Naive thymus-derived CD4-positive, alpha-beta T cell (primary cell): ENCODE measurements around the gene GALNT12. TPM values are rescaled to one million over a fixed set of nuclear protein-coding genes. Genes with fewer than 3 reads are reported as not detected.

Experiments used
- ATAC-seq: fragments of 150-1000 bp; cut with Tn5 transposase; 2 replicates; pipeline ENCODE4 v1.10.0; 2021; ENCODE audit warnings: mild to moderate bottlenecking, moderate library complexity
- CTCF ChIA-PET: fragments of 350-600 bp; sonication (Branson Sonifier 250); formaldehyde crosslinking; loops from one replicate; lab custom pipeline; 2021; ENCODE audit warnings: antibody characterized with exemption; lab: Charles Lee
- POLR2A ChIA-PET: fragments of 350-600 bp; sonication (Branson Sonifier 250); formaldehyde crosslinking; loops from one replicate; lab custom pipeline; 2021; ENCODE audit warnings: antibody characterized with exemption, inconsistent platforms; lab: Charles Lee
- DNase-seq, 9 donors: peaks; one replicate each; pipeline versions ENCODE4 v3.0.0 to v3.0.0-alpha.2; 2020 to 2022; ENCODE audit warnings: mixed read lengths in 1 of 9
- H3K27ac ChIP-seq: one replicate; pipeline ENCODE4 v1.7.0; 2013; ENCODE audit warnings: mild to moderate bottlenecking, low read depth, low read length, moderate library complexity
- H3K27me3 ChIP-seq, 2 donors: one replicate each; pipeline ENCODE4 v1.7.0; 2013; ENCODE audit warnings: low read length in 2 of 2, mild to moderate bottlenecking in 2 of 2, moderate library complexity in 2 of 2; ENCODE audit not compliant: control insufficient read depth in 2 of 2, insufficient read depth in 2 of 2
- H3K36me3 ChIP-seq, 3 experiments: 1 replicate in 2 of 3; 2 replicates in 1 of 3; pipeline ENCODE4 v1.7.0; 2013; ENCODE audit warnings: low read length in 3 of 3, mild to moderate bottlenecking in 3 of 3, moderate library complexity in 1 of 3; ENCODE audit not compliant: insufficient read depth in 3 of 3, control insufficient read depth in 2 of 3
- H3K4me1 ChIP-seq, 2 donors: one replicate each; pipeline ENCODE4 v1.7.0; 2013; ENCODE audit warnings: low read length in 2 of 2, mild to moderate bottlenecking in 2 of 2, moderate library complexity in 1 of 2; ENCODE audit not compliant: control insufficient read depth in 2 of 2, insufficient read depth in 2 of 2
- H3K4me3 ChIP-seq: 2 replicates; pipeline ENCODE4 v1.7.0; 2013; ENCODE audit warnings: mild to moderate bottlenecking, low read length
- H3K9me3 ChIP-seq, 3 experiments: 1 replicate in 2 of 3; 2 replicates in 1 of 3; pipeline ENCODE4 v1.7.0; 2013; ENCODE audit warnings: low read length in 3 of 3; ENCODE audit not compliant: control insufficient read depth in 2 of 3
- H3K27ac Mint-ChIP-seq, 9 donors: one replicate each; pipeline ENCODE4 v1.8.0; 2020 to 2022; ENCODE audit warnings: mixed read lengths in 9 of 9, mild to moderate bottlenecking in 8 of 9, moderate library complexity in 5 of 9, inconsistent platforms in 2 of 9
- H3K27me3 Mint-ChIP-seq, 5 donors: one replicate each; pipeline ENCODE4 v1.8.0; 2021 to 2022; ENCODE audit warnings: mixed read lengths in 5 of 5, mild to moderate bottlenecking in 1 of 5
- H3K36me3 Mint-ChIP-seq, 5 donors: one replicate each; pipeline ENCODE4 v1.8.0; 2020 to 2022; ENCODE audit warnings: mixed read lengths in 5 of 5, mild to moderate bottlenecking in 3 of 5, inconsistent platforms in 1 of 5
- H3K4me1 Mint-ChIP-seq, 7 donors: one replicate each; pipeline ENCODE4 v1.8.0; 2020 to 2022; ENCODE audit warnings: mixed read lengths in 7 of 7, mild to moderate bottlenecking in 3 of 7, inconsistent platforms in 1 of 7
- H3K4me3 Mint-ChIP-seq, 10 donors: one replicate each; pipeline ENCODE4 v1.8.0; 2020 to 2022; ENCODE audit warnings: mild to moderate bottlenecking in 10 of 10, mixed read lengths in 10 of 10, moderate library complexity in 6 of 10, inconsistent platforms in 2 of 10
- H3K9me3 Mint-ChIP-seq, 11 donors: one replicate each; pipeline ENCODE4 v1.8.0; 2020 to 2022; ENCODE audit warnings: mixed read lengths in 11 of 11, mild to moderate bottlenecking in 4 of 11, inconsistent platforms in 1 of 11, moderate library complexity in 1 of 11
- intact Hi-C, 2 donors: fragments of 100-400 bp; cut with micrococcal nuclease; formaldehyde crosslinking; loops; one replicate each; pipeline ENCODE4 v1.15.1; 2023
- polyA plus RNA-seq, 2 donors: library from polyadenylated mRNA; unstranded; fragments of 300-500 nt; fragmentation: Illumina TruSeq; gene quantifications; one replicate each; pipeline ENCODE4 v1.2.3, GENCODE V29; 2021
- total RNA-seq, 6 experiments: library from RNA in 5 of 6; stranded (reverse) in 5 of 6; gene quantifications; 1 replicate in 5 of 6; 2 replicates in 1 of 6; pipeline ENCODE4 v1.2.3 and lab custom pipeline; 2021 to 2026

GALNT12 gene
- total and polyA plus RNA-seq, 7 experiments from 2014 or later = 3.1 to 14.3 (median 10.1) TPM

- H3K4me1 ChIP-seq = no peaks in the 10 kb centered on the region
- DNase-seq = no peak
- no peaks in the 10 kb centered on the region for H3K9me3 Mint-ChIP-seq
- peaks cover 0 to 48% (median 26%) of the 10 kb centered on the region in 5 donors for H3K36me3 Mint-ChIP-seq
- H3K4me1 Mint-ChIP-seq = peaks cover 0 to 1% (median 0%) of the 10 kb centered on the region in 7 donors
- H3K9me3 ChIP-seq = no peaks in the 10 kb centered on the region
- no peaks in the 10 kb centered on the region for H3K27me3 ChIP-seq
- H3K4me3 ChIP-seq = no peak overlapping the region
- no peak overlapping the region for H3K27ac ChIP-seq
- no peak overlapping the region for H3K4me3 Mint-ChIP-seq
- intact Hi-C loops = no loop called here
- ChIA-PET CTCF (no interaction called here), POLR2A (no interaction called here)
- H3K27me3 Mint-ChIP-seq = no peaks in the 10 kb centered on the region
- no peak for ATAC-seq
- peaks cover 0 to 28% (median 0%) of the 10 kb centered on the region in 3 experiments for H3K36me3 ChIP-seq
- H3K27ac Mint-ChIP-seq = no peak overlapping the region
These were observed 25.3 kb downstream of the GALNT12 start for GRCh38 chr9:98832768-98833089.

GRCh38 chr9:98833090-98833956 lies 25.9 kb downstream of the GALNT12 start:
- Mint-ChIP-seq H3K27ac (no peak overlapping the region), H3K9me3 (no peaks in the 10 kb centered on the region)

GRCh38 chr9:98834386-98834785 lies 26.9 kb downstream of the GALNT12 start:
- Histone ChIP-seq H3K27me3 (no peaks in the 10 kb centered on the region), H3K4me1 (no peaks in the 10 kb centered on the region), H3K36me3 (peaks cover 0 to 38% (median 0%) of the 10 kb centered on the region in 3 experiments), H3K4me3 (no peak overlapping the region), H3K27ac (no peak overlapping the region), H3K9me3 (no peaks in the 10 kb centered on the region)
- peaks cover 0 to 44% (median 25%) of the 10 kb centered on the region in 5 donors for H3K36me3 Mint-ChIP-seq
- peak overlapping the region in 1 of 9 donors; percentile 31 for H3K27ac Mint-ChIP-seq
- peaks cover 0 to 1% (median 0%) of the 10 kb centered on the region in 7 donors for H3K4me1 Mint-ChIP-seq
- POLR2A ChIA-PET = no interaction called here
- intact Hi-C loops = no loop called here
- CTCF ChIA-PET = no interaction called here
- H3K9me3 Mint-ChIP-seq = no peaks in the 10 kb centered on the region
- DNase-seq = no peak
- no peak for ATAC-seq
- H3K4me3 Mint-ChIP-seq = no peak overlapping the region
- no peaks in the 10 kb centered on the region for H3K27me3 Mint-ChIP-seq

More at GRCh38 chr9:98833090-98833956, 25.9 kb downstream of the GALNT12 start:
- Histone ChIP-seq H3K4me1 (no peaks in the 10 kb centered on the region), H3K36me3 (peaks cover 0 to 29% (median 0%) of the 10 kb centered on the region in 3 experiments), H3K27me3 (no peaks in the 10 kb centered on the region), H3K4me3 (no peak overlapping the region), H3K9me3 (no peaks in the 10 kb centered on the region), H3K27ac (no peak overlapping the region)
- CTCF ChIA-PET = no interaction called here
- ATAC-seq (no peak), DNase-seq (no peak)
- Mint-ChIP-seq H3K4me1 (peaks cover 0 to 1% (median 0%) of the 10 kb centered on the region in 7 donors), H3K36me3 (peaks cover 0 to 44% (median 23%) of the 10 kb centered on the region in 5 donors), H3K4me3 (no peak overlapping the region), H3K27me3 (no peaks in the 10 kb centered on the region)
- intact Hi-C loops = no loop called here
- POLR2A ChIA-PET = no interaction called here

GRCh38 chr9:98836206-98836605 lies 28.7 kb downstream of the GALNT12 start:
- Mint-ChIP-seq H3K27ac (no peak overlapping the region), H3K4me3 (no peak overlapping the region), H3K4me1 (peaks cover 0 to 1% (median 0%) of the 10 kb centered on the region in 7 donors), H3K27me3 (no peaks in the 10 kb centered on the region), H3K9me3 (no peaks in the 10 kb centered on the region), H3K36me3 (peaks cover 0 to 52% (median 28%) of the 10 kb centered on the region in 5 donors)
- ChIA-PET CTCF (interaction anchor here (1.2 to 1.4 kb wide), 2 partner anchors 11 to 13 kb away, joined by 4 to 5 read pairs; no protein-coding TSS in a partner anchor), POLR2A (no interaction called here)
- H3K36me3 ChIP-seq = peaks cover 0 to 42% (median 0%) of the 10 kb centered on the region in 3 experiments
- H3K27ac ChIP-seq = no peak overlapping the region
- H3K27me3 ChIP-seq = no peaks in the 10 kb centered on the region
- intact Hi-C loops = no loop called here
- H3K4me1 ChIP-seq = no peaks in the 10 kb centered on the region
- ATAC-seq (no peak), DNase-seq (no peak)
- no peak overlapping the region for H3K4me3 ChIP-seq
- H3K9me3 ChIP-seq = no peaks in the 10 kb centered on the region

GRCh38 chr9:98837516-98837915 lies 30.0 kb downstream of the GALNT12 start:
- Mint-ChIP-seq H3K9me3 (no peaks in the 10 kb centered on the region), H3K4me1 (peaks cover 0 to 1% (median 0%) of the 10 kb centered on the region in 7 donors), H3K27me3 (no peaks in the 10 kb centered on the region), H3K27ac (no peak overlapping the region), H3K4me3 (no peak overlapping the region), H3K36me3 (peaks cover 0 to 47% (median 22%) of the 10 kb centered on the region in 5 donors)
- peaks cover 0 to 37% (median 0%) of the 10 kb centered on the region in 3 experiments for H3K36me3 ChIP-seq
- ATAC-seq (no peak), DNase-seq (no peak)
- H3K4me3 ChIP-seq = no peak overlapping the region
- H3K4me1 ChIP-seq = no peaks in the 10 kb centered on the region
- H3K27me3 ChIP-seq = no peaks in the 10 kb centered on the region
- ChIA-PET CTCF (interaction anchor here (0.5 to 1.4 kb wide), 2 partner anchors 12 to 326 kb away, joined by 5 read pairs; no protein-coding TSS in a partner anchor), POLR2A (no interaction called here)
- intact Hi-C loops = no loop called here
- H3K9me3 ChIP-seq = no peaks in the 10 kb centered on the region
- H3K27ac ChIP-seq = no peak overlapping the region

GRCh38 chr9:98838155-98838867 lies 30.8 kb downstream of the GALNT12 start:
- H3K4me3 Mint-ChIP-seq = no peak overlapping the region
- no peaks in the 10 kb centered on the region for H3K9me3 ChIP-seq
- POLR2A ChIA-PET = no interaction called here
- H3K9me3 Mint-ChIP-seq = no peaks in the 10 kb centered on the region
- CTCF ChIA-PET = interaction anchor here (0.6 kb wide), 1 partner anchor 91 kb away, joined by 3 read pairs; no protein-coding TSS in a partner anchor
- no peaks in the 10 kb centered on the region for H3K4me1 ChIP-seq
- H3K36me3 ChIP-seq = peaks cover 0 to 32% (median 0%) of the 10 kb centered on the region in 3 experiments
- intact Hi-C loops = no loop called here
- no peaks in the 10 kb centered on the region for H3K27me3 Mint-ChIP-seq
- peaks cover 0 to 1% (median 0%) of the 10 kb centered on the region in 7 donors for H3K4me1 Mint-ChIP-seq
- no peak overlapping the region for H3K27ac ChIP-seq
- peaks cover 0 to 42% (median 18%) of the 10 kb centered on the region in 5 donors for H3K36me3 Mint-ChIP-seq
- no peak overlapping the region for H3K27ac Mint-ChIP-seq
- H3K27me3 ChIP-seq = no peaks in the 10 kb centered on the region
- DNase-seq = no peak
- H3K4me3 ChIP-seq = no peak overlapping the region
- ATAC-seq = no peak
